AG09309 (cell line): ENCODE measurements around the gene XPO4.
"Not testable (repeated sequence)": the region's sequence is repeated elsewhere in the genome, so short reads cannot be mapped to it uniquely, and the experiment has no call there.

Experiments used
- DNase-seq: peaks from one replicate; pipeline ENCODE4 v3.0.0-alpha.2; 2010; ENCODE audit warnings: low read depth
- H3K4me3 ChIP-seq: 2 replicates; pipeline ENCODE4 v1.5.1; 2011; ENCODE audit warnings: mild to moderate bottlenecking, low read depth, low read length, moderate library complexity; ENCODE audit not compliant: control insufficient read depth
- CTCF ChIP-seq: IDR thresholded peaks from 2 replicates; pipeline ENCODE4 v1.5.1; 2011; ENCODE audit warnings: mild to moderate bottlenecking, low read depth, low read length, inconsistent platforms; ENCODE audit not compliant: insufficient read depth, control insufficient read depth; ENCODE audit errors: missing control alignments

XPO4 gene

GRCh38 chr13:20749377-20749776 is 153.2 kb downstream of the XPO4 start:
- TF ChIP-seq CTCF = no peak
- no peak overlapping the region for H3K4me3 ChIP-seq
- no peak for DNase-seq

GRCh38 chr13:20743830-20744404 is 158.6 kb downstream of the XPO4 start:
- not testable (repeated sequence) for DNase-seq, H3K4me3 ChIP-seq

- no peak overlapping the region for H3K4me3 ChIP-seq
- no peak for TF ChIP-seq CTCF
- DNase-seq = no peak
Measured at GRCh38 chr13:20740021-20740420, 162.5 kb downstream of the XPO4 start.

- no peak for TF ChIP-seq CTCF
- no peak overlapping the region for H3K4me3 ChIP-seq
- DNase-seq = no peak
Measured at GRCh38 chr13:20738616-20739015, 163.9 kb downstream of the XPO4 start.

- DNase-seq = no peak
- TF ChIP-seq CTCF = no peak
- no peak overlapping the region for H3K4me3 ChIP-seq
Measured at GRCh38 chr13:20729633-20730585, 172.6 kb downstream of the XPO4 start.

- no peak for TF ChIP-seq CTCF
- DNase-seq = no peak
- H3K4me3 ChIP-seq = no peak overlapping the region
Measured at GRCh38 chr13:20728579-20729311, 173.8 kb downstream of the XPO4 start.

GRCh38 chr13:20727856-20728255 is 174.7 kb downstream of the XPO4 start:
- H3K4me3 ChIP-seq = no peak overlapping the region
- DNase-seq = no peak
- no peak for TF ChIP-seq CTCF
